ENCODE data around the gene TTC3. TPM values are rescaled to one million over a fixed set of nuclear protein-coding genes. Genes with fewer than 3 reads are reported as not detected.

Gene TTC3
- total and polyA plus RNA-seq, 2 donors (not counting 1 experiment from before 2014, with no cell fraction given) = 42.0 to 163 TPM

- Histone ChIP-seq H3K27ac (ENCODE audit: low read length in 2 of 2) (peak overlapping the region; percentile 98), H3K9ac (ENCODE audit: low read length) (peak overlapping the region; percentile 93), H3K36me3 (replicated peaks in 1 of 2; ENCODE audit: control extremely low read depth in 1 of 2, control insufficient read depth in 1 of 2, extremely low read depth in 1 of 2, insufficient read depth in 2 of 2, low read length in 1 of 2) (peaks cover 0 to 6% of the 10 kb centered on the region in 2 experiments), H3K9me3 (ENCODE audit: control extremely low read depth in 1 of 3, control insufficient read depth in 2 of 3, insufficient read depth in 1 of 3, low read length in 2 of 3) (no peaks in the 10 kb centered on the region), H3K4me1 (ENCODE audit: control insufficient read depth in 2 of 2, insufficient read depth in 2 of 2, low read length in 2 of 2) (peaks cover 22 to 23% of the 10 kb centered on the region in 2 donors), H3K27me3 (replicated peaks in 1 of 4; ENCODE audit: control extremely low read depth in 1 of 4, control insufficient read depth in 3 of 4, insufficient read depth in 4 of 4, low read length in 3 of 4) (no peaks in the 10 kb centered on the region), H3K79me2 (ENCODE audit: control insufficient read depth, insufficient read depth, low read length) (peaks cover 66% of the 10 kb centered on the region), H2AFZ (ENCODE audit: insufficient read depth, low read depth, low read length, poor library complexity, severe bottlenecking) (peak overlapping the region; percentile 85), H3K4me3 (ENCODE audit: control extremely low read depth in 1 of 5, extremely low read depth in 1 of 5, insufficient read depth in 1 of 5, low read depth in 2 of 5, low read length in 4 of 5) (peak overlapping the region; percentile 61 to 92 (median 80)), H3K4me2 (replicated peaks; ENCODE audit: low read depth, low read length, poor library complexity, severe bottlenecking) (peak overlapping the region; percentile 89), H4K20me1 (ENCODE audit: control insufficient read depth, insufficient read depth, low read length, poor library complexity, severe bottlenecking) (peaks cover 14% of the 10 kb centered on the region)
- Mint-ChIP-seq H3K4me3 (peak overlapping the region; percentile 98), H3K27me3 (no peaks in the 10 kb centered on the region), H3K9me3 (ENCODE audit: insufficient read depth) (no peaks in the 10 kb centered on the region), H3K4me1 (peaks cover 49% of the 10 kb centered on the region), H3K27ac (peak overlapping the region; percentile 99)
- intact Hi-C loops (cut with micrococcal nuclease) = loop anchor here (1.0 to 10.0 kb wide), 9 partner anchors 84 to 919 kb away; partner anchors contain the start of genes DOP1B, DYRK1A, HLCS and VPS26C
- TF ChIP-seq EZH2 (IDR thresholded peaks at IDR 0.05; ENCODE audit: borderline replicate concordance, insufficient read depth, low read depth, low read length, poor library complexity, severe bottlenecking) = no peak
- TF ChIP-seq, protein P1, sequence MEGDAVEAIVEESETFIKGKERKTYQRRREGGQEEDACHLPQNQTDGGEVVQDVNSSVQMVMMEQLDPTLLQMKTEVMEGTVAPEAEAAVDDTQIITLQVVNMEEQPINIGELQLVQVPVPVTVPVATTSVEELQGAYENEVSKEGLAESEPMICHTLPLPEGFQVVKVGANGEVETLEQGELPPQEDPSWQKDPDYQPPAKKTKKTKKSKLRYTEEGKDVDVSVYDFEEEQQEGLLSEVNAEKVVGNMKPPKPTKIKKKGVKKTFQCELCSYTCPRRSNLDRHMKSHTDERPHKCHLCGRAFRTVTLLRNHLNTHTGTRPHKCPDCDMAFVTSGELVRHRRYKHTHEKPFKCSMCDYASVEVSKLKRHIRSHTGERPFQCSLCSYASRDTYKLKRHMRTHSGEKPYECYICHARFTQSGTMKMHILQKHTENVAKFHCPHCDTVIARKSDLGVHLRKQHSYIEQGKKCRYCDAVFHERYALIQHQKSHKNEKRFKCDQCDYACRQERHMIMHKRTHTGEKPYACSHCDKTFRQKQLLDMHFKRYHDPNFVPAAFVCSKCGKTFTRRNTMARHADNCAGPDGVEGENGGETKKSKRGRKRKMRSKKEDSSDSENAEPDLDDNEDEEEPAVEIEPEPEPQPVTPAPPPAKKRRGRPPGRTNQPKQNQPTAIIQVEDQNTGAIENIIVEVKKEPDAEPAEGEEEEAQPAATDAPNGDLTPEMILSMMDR (IDR thresholded peaks at IDR 0.05) = peak; percentile 16
- DNase-seq (peak; percentile 93), ATAC-seq (ENCODE audit: low read depth) (peak; percentile 40)
- ChIA-PET CTCF (no interaction called here), POLR2A (no interaction called here)
- WGBS (ENCODE audit: insufficient coverage) = under 1% methylated on average over 70 of the region's 70 CpGs
Observed at GRCh38 chr21:37073417-37074196, 553 bp downstream of the TTC3 start.

- CTCF ChIA-PET = no interaction called here
- Mint-ChIP-seq H3K4me1 (peaks cover 52% of the 10 kb centered on the region), H3K27me3 (no peaks in the 10 kb centered on the region), H3K9me3 (ENCODE audit: insufficient read depth) (peaks cover under 1% of the 10 kb centered on the region), H3K27ac (peak overlapping the region; percentile 99), H3K4me3 (peak overlapping the region; percentile 98)
- TF ChIP-seq EZH2 (IDR thresholded peaks at IDR 0.05; ENCODE audit: borderline replicate concordance, insufficient read depth, low read depth, low read length, poor library complexity, severe bottlenecking) = no peak
- TF ChIP-seq, protein P1 (IDR thresholded peaks at IDR 0.05) = no peak
- DNase-seq = no peak
- peaks cover 0 to under 1% of the 10 kb centered on the region in 2 experiments for H3K36me3 ChIP-seq (replicated peaks in 1 of 2; ENCODE audit: control extremely low read depth in 1 of 2, control insufficient read depth in 1 of 2, extremely low read depth in 1 of 2, insufficient read depth in 2 of 2, low read length in 1 of 2)
- peak overlapping the region; percentile 98 for H3K27ac ChIP-seq (ENCODE audit: low read length in 2 of 2)
- intact Hi-C loops (cut with micrococcal nuclease) = loop anchor here (10.0 kb wide), 2 partner anchors 819 to 919 kb away; partner anchors contain the start of gene DOP1B
- 0% methylated on average over 5 of the region's 13 CpGs for WGBS (ENCODE audit: insufficient coverage)
- H4K20me1 ChIP-seq (ENCODE audit: control insufficient read depth, insufficient read depth, low read length, poor library complexity, severe bottlenecking) = peaks cover 18% of the 10 kb centered on the region
- no peaks in the 10 kb centered on the region for H3K9me3 ChIP-seq (ENCODE audit: control extremely low read depth in 1 of 3, control insufficient read depth in 2 of 3, insufficient read depth in 1 of 3, low read length in 2 of 3)
- no peaks in the 10 kb centered on the region for H3K27me3 ChIP-seq (replicated peaks in 1 of 4; ENCODE audit: control extremely low read depth in 1 of 4, control insufficient read depth in 3 of 4, insufficient read depth in 4 of 4, low read length in 3 of 4)
- peak overlapping the region; percentile 85 for H2AFZ ChIP-seq (ENCODE audit: insufficient read depth, low read depth, low read length, poor library complexity, severe bottlenecking)
- peak overlapping the region; percentile 89 for H3K4me2 ChIP-seq (replicated peaks; ENCODE audit: low read depth, low read length, poor library complexity, severe bottlenecking)
- peak overlapping the region; percentile 61 to 92 (median 80) for H3K4me3 ChIP-seq (ENCODE audit: control extremely low read depth in 1 of 5, extremely low read depth in 1 of 5, insufficient read depth in 1 of 5, low read depth in 2 of 5, low read length in 4 of 5)
- peak overlapping the region; percentile 93 for H3K9ac ChIP-seq (ENCODE audit: low read length)
- POLR2A ChIA-PET = interaction anchor here (0.6 kb wide), 1 partner anchor 820 kb away, joined by 3 read pairs; no protein-coding TSS in a partner anchor
- peaks cover 22 to 23% of the 10 kb centered on the region in 2 donors for H3K4me1 ChIP-seq (ENCODE audit: control insufficient read depth in 2 of 2, insufficient read depth in 2 of 2, low read length in 2 of 2)
- peaks cover 71% of the 10 kb centered on the region for H3K79me2 ChIP-seq (ENCODE audit: control insufficient read depth, insufficient read depth, low read length)
- ATAC-seq (ENCODE audit: low read depth) = no peak
Observed at GRCh38 chr21:37074197-37074510, 1.1 kb downstream of the TTC3 start.

All from B cell (primary cell).